Measurements from ENCODE around the gene KIAA0408.
"Not testable (repeated sequence)": the region's sequence is repeated elsewhere in the genome, so short reads cannot be mapped to it uniquely, and the experiment has no call there.

GRCh38 chr6:127428562-127428961 lies 30.6 kb downstream of the KIAA0408 start:
- not testable (repeated sequence) for TF ChIP-seq CTCF (conservative IDR thresholded peaks at IDR 0.05; ENCODE audit: low read length); EZH2phosphoT487 (IDR thresholded peaks at IDR 0.05; ENCODE audit: borderline replicate concordance, low read depth, low read length)

Measured in OCI-LY7 (cell line).